Lower leg skin (tissue), 4 donors: ENCODE measurements around the gene RNF31. TPM values are rescaled to one million over a fixed set of nuclear protein-coding genes. Genes with fewer than 3 reads are reported as not detected.
"Not testable (repeated sequence)": the region's sequence is repeated elsewhere in the genome, so short reads cannot be mapped to it uniquely, and the experiment has no call there.

Experiments used
- DNase-seq, 2 donors: peaks; one replicate each; pipeline ENCODE4 v3.0.0-alpha.2; 2019; ENCODE audit warnings: low spot score in 2 of 2
- H3K4me3 ChIP-seq: fragments of 200-600 bp; sonication (generic); 2 replicates; pipeline ENCODE4 v1.5.1; 2017; ENCODE audit warnings: mild to moderate bottlenecking, low read depth; ENCODE audit not compliant: poor library complexity, severe bottlenecking
- POLR2A ChIP-seq, 2 donors: fragments of 450-650 bp; IDR thresholded peaks; one replicate each; pipeline ENCODE4 v1.6.1; 2016 to 2017; ENCODE audit warnings: antibody characterized with exemption in 2 of 2, mild to moderate bottlenecking in 1 of 2, moderate library complexity in 1 of 2
- WGBS, 2 donors: methylation state at CpG; one replicate each; pipeline ENCODE4 v1.1.5; 2018; 5-methylcytosine and 5-hydroxymethylcytosine counted together
- intact Hi-C: fragments of 100-400 bp; cut with DNase I; formaldehyde crosslinking; loops from one replicate; pipeline ENCODE4 v1.15.0; 2023; ENCODE audit warnings: low total_unique reads
- total RNA-seq, 4 donors: library from RNA; depleted of rRNA; stranded (reverse); fragments of >200 nt; gene quantifications; one replicate each; pipeline ENCODE4 v1.1.0, GENCODE V29; 2016
- TF ChIP-seq, protein P1 (sequence below), 3 donors: fragments of 450-650 bp; IDR thresholded peaks; one replicate each; pipeline ENCODE4 v1.5.1; 2016; ENCODE audit warnings: antibody characterized with exemption in 3 of 3, mild to moderate bottlenecking in 3 of 3, moderate library complexity in 2 of 3

The RNF31 gene
- total RNA-seq, 4 donors from 2014 or later, result 53.1 to 98.6 (median 77.3) TPM

DNA sequence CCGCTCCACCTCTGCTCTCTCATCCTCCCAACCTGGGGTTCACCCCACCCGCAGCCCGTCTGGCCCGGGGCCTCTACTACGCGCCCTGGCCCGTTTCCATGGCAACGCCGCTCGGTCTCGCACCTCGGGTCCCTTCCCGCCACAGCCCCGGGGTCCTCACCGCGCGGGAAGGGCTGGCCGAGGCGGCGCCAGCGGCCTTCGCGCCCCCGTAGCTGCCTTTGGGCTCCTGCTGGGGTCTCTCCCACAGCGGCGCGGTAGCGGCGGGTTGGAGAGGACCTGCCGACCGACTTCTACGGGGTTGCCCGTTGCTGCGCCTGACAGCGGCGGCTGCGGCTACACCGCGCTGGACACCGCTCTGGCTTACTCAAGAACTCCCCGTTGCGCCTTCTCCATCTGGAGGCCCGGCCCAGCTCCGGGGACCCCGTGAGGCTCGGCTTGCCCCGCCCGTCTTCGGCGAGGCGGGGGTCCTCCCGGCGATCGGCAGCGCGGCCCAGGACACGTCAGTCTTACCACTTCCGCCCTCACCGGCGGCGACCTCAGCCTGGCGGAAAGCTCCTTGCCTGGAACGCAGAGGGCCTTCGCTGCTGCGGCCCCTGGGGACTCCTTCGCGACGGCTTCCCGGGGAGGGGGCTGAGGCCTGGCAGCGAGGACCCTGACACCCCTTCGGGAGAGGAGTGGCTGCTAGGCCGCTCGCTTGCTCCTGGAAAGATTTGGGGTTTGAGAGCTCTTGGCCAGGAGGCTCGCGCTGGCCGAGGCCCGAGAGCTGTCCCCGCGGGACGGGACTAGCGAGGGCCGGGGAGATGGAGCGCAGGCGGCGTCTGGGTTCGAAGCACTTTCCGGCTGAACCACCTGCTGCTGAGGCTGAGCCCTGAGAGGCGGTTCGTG is 48.1 kb downstream of the RNF31 start, which contains the start of gene TM9SF1:
Gene TM9SF1, minus strand, starts transcription at position 256 of the 885 bp plus-strand sequence. CDS start 422 bp downstream, outside the sequence.
- intact Hi-C loops, result no loop called here
- WGBS, 2 donors, result 1% methylated on average over 52 of the region's 89 CpGs
- peak; percentile 81 to 97 for DNase-seq
- peak within 1 kb of the TSS; percentile 82 for H3K4me3 ChIP-seq
- TF ChIP-seq, protein P1, sequence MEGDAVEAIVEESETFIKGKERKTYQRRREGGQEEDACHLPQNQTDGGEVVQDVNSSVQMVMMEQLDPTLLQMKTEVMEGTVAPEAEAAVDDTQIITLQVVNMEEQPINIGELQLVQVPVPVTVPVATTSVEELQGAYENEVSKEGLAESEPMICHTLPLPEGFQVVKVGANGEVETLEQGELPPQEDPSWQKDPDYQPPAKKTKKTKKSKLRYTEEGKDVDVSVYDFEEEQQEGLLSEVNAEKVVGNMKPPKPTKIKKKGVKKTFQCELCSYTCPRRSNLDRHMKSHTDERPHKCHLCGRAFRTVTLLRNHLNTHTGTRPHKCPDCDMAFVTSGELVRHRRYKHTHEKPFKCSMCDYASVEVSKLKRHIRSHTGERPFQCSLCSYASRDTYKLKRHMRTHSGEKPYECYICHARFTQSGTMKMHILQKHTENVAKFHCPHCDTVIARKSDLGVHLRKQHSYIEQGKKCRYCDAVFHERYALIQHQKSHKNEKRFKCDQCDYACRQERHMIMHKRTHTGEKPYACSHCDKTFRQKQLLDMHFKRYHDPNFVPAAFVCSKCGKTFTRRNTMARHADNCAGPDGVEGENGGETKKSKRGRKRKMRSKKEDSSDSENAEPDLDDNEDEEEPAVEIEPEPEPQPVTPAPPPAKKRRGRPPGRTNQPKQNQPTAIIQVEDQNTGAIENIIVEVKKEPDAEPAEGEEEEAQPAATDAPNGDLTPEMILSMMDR (IDR thresholded peaks at IDR 0.05), result no peak
- no peak for TF ChIP-seq POLR2A (IDR thresholded peaks at IDR 0.05)

DNA sequence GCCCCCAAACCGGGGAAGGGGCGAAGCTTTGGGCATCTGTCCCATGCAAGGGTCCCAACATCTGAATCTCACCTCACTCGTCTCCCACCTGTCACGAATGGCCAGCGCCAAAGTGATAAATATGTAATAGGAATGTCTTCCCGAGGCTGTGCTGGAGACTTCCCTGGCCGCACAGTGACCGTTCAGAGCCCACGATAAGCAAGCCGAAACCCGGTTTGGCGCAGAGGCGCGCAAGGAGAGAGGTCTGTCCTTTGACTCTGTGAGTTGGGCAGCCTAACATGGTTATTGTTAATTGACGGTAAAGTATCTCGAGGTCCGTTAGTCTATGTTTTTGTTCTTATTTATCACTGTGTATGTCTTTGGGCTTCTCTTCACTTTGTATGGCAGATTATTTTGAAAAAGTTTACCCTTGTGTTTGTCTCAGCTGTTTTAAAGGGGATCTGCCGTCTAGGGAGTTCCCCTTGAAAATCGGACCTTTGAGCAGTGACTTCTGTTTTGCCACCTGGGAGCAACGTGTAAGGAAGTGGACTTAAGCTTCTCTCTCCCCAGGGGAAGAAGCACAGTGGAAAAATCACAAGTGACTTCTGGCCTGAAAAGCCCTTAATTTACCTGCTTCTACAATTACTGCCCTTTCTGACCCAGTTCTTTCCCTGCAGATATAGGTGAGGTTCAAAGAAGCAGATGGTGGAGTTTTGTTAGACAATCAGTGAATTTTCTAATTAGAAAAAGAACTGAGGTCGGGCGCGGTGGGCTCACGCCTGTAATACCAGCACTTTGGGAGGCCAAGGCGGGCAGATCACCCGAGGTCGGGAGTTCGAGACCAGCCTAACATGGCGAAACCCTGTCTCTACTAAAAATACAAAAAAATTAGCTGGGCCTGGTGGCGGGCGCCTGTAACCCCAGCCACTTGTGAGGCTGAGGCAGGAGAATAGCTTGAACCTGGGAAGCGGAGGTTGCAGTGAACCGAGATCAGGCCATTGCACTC is 49.1 kb downstream of the RNF31 start:
- H3K4me3 ChIP-seq, result peak overlapping the region; percentile 82
- no peak for DNase-seq
- TF ChIP-seq POLR2A (IDR thresholded peaks at IDR 0.05), result no peak
- TF ChIP-seq, protein P1 (IDR thresholded peaks at IDR 0.05), result no peak
- intact Hi-C loops, result no loop called here
- 33 to 35% methylated on average over 32 to 33 of the region's 33 CpGs for WGBS, 2 donors

DNA sequence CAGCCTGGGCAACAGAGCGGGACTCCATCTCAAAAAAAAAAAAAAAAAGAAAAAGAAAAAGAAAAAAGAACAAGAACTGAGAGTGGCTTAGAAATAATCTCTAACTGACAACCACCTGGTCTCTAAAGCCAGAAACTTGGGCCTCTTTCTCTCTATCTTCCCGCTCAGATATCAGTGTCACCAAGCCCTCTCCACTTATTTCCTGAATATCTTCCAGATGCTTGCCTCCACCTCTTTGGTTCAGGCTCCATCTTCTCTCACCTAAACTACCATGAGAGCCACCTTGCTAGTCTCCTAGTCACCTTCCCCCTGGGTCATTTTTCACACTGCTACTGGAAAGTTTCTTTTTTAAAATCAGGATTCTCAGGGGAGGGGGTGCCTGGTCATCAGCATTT is 49.8 kb downstream of the RNF31 start:
- WGBS, 2 donors, result 93 to 98% methylated on average over 2 of the region's 2 CpGs
- intact Hi-C loops, result no loop called here
- TF ChIP-seq POLR2A (IDR thresholded peaks at IDR 0.05), result no peak
- TF ChIP-seq, protein P1 (IDR thresholded peaks at IDR 0.05), result no peak
- H3K4me3 ChIP-seq, result no peak overlapping the region
- no peak for DNase-seq

DNA sequence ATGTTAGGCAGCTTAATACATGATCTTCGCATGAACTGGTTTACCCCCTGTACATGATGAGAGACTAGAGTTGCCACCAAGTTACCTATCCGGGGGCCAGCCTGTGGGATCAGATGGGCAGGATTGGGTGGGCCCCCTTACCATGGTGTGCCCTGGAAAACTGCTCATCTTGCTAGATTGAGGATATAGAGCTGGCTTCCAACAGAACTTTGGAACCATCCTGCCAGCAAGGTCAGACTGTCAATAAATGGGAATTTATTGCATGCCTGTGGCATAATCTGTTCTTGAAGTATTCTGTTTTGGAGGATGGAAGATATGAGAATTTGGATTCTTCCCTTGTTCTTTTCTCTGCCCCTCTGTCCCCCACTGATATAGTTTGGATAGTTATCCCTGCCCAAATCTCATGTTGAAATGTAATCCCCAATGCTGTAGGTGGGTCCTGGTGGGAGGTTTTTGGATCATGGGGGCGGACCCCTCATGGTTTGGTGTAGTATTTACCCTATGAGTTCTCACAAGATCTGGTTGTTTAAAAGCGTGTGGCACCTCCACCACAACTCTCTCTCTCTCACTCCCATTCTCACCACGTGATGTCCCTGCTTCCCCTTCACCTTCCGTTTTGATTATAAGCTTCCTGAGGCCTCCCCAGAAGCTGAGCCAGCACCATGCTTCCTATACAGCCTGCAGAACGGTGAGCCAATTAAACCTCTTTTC is 51.7 kb downstream of the RNF31 start:
- no peak for DNase-seq
- WGBS, 2 donors, result 88 to 94% methylated on average over 7 of the region's 7 CpGs
- H3K4me3 ChIP-seq, result no peak overlapping the region
- intact Hi-C loops, result no loop called here
- no peak for TF ChIP-seq POLR2A (IDR thresholded peaks at IDR 0.05)
- TF ChIP-seq, protein P1 (IDR thresholded peaks at IDR 0.05), result no peak

DNA sequence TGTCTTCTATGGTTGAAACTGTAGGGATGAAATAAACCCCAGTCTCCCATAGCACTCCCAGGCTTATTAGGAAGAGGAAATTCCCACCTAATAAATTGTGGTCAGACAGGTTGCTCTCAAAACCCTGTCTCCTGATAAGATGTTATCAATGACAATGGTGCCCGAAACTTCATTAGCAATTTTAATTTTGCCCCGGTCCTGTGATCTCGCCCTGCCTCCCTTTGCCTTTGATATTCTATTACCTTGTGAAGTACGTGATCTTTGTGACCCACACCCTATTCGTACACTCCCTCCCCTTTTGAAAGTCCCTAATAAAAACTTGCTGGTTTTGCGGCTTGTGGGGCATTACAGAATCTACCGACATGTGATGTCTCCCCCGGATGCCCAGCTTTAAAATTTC is 55.2 kb downstream of the RNF31 start:
- H3K4me3 ChIP-seq, intact Hi-C loops: not testable (repeated sequence)
- DNase-seq, result peak in 1 of 2 donors; percentile 32
- 77 to 83% methylated on average over 8 of the region's 8 CpGs for WGBS, 2 donors

DNA sequence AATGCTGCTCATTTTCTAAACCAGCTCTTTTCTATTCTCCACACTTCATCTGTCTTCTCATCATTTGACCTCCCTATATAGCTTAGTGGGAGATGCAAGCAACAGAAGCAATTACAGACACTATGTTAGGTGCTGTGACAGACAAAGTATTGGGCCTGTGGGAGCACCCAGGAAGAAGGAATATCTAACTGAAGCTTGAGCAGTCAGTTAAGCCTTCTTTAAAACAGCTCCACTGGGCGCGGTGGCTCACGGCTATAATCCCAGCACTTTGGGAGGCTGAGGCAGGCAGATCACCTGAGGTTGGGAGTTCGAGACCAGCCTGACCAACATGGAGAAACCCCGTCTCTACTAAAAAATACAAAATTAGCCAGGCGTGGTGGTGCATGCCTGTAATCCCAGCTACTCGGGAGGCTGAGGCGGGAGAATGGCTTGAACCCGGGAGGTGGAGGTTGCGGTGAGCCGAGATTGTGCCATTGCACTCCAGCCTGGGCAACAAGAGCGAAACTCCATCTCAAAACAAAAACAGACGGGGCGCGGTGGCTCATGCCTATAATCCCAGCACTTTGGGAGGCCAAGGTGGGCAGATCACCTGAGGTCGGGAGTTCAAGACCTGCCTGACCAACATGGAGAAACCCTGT is 56.1 kb downstream of the RNF31 start:
- H3K4me3 ChIP-seq, intact Hi-C loops: not testable (repeated sequence)
- peak in 1 of 2 donors; percentile 64 for DNase-seq
- WGBS, 2 donors, result 94 to 96% methylated on average over 16 of the region's 16 CpGs
